Measurements from ENCODE around the gene ACP7.

The ACP7 gene

GRCh38 chr19:39148939-39149529 is 64.9 kb downstream of the ACP7 start:
- no peak for DNase-seq (ENCODE audit: low read depth)

- DNase-seq (ENCODE audit: low read depth) = no peak
These were observed 66.1 kb downstream of the ACP7 start for GRCh38 chr19:39150235-39150634.

DNA sequence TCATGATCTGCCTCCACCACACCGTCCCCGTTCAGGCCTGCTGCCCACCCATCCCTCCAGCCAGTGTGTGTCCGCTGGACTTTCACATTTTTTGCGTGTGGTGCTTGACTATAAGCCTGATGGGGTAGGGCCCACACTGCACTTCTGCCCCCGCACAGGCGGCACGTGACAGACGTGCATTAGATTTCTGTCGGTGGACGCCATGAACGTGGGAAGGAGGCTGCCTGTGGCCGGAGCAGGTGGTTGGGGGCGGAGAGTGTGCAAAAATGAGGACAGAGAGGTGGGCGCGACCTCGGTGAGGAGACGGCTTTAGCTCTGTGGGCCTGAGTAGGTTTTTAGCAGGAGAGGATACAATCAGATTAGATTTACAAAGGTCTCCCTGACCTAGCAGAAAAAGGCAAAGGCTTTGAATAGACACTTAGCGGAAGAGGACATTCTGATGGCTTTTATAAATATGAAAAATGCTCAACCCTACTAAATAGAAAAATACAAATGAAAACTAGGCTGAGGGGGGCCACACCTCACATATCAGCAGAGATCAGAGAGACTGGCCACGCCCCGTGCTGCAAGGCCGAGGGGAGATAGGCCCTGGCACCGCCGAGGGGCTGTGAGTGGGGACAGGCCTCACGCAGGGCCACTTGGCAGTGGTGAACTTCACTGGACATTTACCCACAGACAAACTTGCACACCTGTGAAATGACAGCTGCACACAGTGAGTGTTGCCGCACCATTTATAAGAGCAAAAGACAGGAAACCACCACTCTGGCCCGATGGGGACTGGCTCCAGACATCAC is 66.8 kb downstream of the ACP7 start:
- no peak for DNase-seq (ENCODE audit: low read depth)

GRCh38 chr19:39152066-39152465 is 67.9 kb downstream of the ACP7 start:
- DNase-seq (ENCODE audit: low read depth) = no peak

- DNase-seq (ENCODE audit: low read depth) = no peak
These were observed 70.0 kb downstream of the ACP7 start for GRCh38 chr19:39154100-39154628.

DNA sequence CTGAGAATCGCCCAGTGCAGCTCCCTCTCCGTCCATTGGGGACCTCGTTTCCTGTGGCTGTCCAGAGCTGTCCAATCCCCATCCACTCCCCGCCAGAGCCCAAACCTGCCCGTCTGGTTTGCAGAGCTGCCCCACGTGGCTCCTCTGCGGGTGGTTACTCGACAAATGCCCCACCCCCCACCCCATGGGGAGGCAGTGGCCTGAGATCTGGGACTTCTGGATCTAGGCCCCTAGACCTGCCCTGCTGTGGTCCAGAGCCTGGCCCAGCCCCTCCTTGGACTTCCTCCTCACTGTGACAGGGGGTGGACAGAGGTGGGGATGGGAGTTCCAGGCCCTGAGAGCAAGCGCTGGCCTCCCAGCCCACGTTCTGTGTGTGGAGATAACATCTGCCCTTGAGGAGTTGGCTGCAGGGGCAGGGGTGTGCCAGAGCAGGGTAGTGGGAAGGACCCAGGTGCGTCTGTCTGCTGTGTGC is 70.5 kb downstream of the ACP7 start:
- DNase-seq (ENCODE audit: low read depth) = no peak

GRCh38 chr19:39155114-39155700 is 71.0 kb downstream of the ACP7 start:
- DNase-seq (ENCODE audit: low read depth) = no peak

GRCh38 chr19:39155741-39156140 is 71.6 kb downstream of the ACP7 start:
- no peak for DNase-seq (ENCODE audit: low read depth)

GRCh38 chr19:39156326-39157230 is 72.4 kb downstream of the ACP7 start:
- no peak for DNase-seq (ENCODE audit: low read depth)

- DNase-seq (ENCODE audit: low read depth) = no peak
These were observed 73.3 kb downstream of the ACP7 start for GRCh38 chr19:39157275-39157996.

DNA sequence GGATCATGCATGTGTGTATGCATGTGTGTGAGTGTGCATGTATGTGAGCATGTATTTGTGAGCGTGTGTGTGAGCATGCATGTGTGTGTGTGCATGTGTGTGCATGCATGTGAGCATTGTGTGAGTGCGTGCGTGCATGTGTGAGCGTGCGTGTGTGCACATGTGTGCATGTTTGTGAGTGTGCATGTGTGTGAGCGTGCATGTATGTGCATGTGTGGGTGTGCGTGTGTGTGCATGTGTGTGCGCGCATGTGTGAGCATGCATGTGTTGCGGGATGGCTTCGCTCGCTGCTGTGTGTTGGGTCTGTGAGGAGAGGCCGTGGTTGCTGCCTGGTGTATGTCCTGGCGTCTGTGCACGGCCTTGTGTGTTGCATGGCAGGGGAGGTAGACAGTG is 73.8 kb downstream of the ACP7 start:
- no peak for DNase-seq (ENCODE audit: low read depth)

DNA sequence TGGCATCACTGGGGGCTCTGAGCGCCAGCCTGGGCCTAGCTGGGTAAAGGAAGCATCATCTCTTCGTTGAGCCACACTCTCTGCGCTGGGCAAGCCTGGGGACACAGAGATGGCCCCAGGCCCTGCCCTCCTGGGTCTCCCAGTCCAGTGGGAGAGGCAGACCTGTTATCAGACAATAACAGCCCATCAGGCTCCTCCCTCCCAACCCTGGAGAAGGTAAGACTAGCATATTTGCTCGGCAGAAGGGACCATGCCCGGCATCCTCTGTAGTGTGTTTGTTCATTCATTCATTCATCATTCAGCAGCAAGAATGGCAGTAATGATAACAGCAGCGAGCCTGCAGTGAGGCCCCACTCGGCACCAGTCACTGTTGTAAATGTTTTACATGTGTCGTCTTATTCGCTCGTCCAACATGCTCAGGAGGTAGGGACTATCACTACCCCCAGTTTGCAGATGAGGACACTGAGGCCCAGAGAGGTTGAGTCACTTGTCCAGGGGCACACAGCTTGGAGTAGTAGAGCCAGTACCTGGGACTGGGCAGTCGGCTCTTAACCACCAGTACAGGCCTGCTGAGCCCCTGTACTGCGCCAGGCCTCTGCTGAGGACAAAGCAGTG is 74.6 kb downstream of the ACP7 start:
- DNase-seq (ENCODE audit: low read depth) = no peak

GRCh38 chr19:39160523-39160861 is 76.3 kb downstream of the ACP7 start:
- no peak for DNase-seq (ENCODE audit: low read depth)
